GM23338 (cell line): Measurements from ENCODE around the gene PRR33.

Experiments
- CTCF ChIP-seq, 2 experiments: fragments of 200-600 bp in 1 of 2; sonication (generic) in 1 of 2; conservative IDR thresholded peaks; 2 replicates each; pipeline versions ENCODE4 v1.5.1 to v1.6.1; 2016 to 2017; ENCODE audit warnings: antibody characterized with exemption in 2 of 2, low read depth in 2 of 2, mild to moderate bottlenecking in 2 of 2, moderate library complexity in 1 of 2
- ETS1 ChIP-seq: IDR thresholded peaks from 2 replicates; pipeline ENCODE4 v1.6.1; 2016; ENCODE audit warnings: antibody characterized with exemption
- EZH2phosphoT487 ChIP-seq: fragments of 200-600 bp; sonication (generic); IDR thresholded peaks from one replicate; pipeline ENCODE4 v1.8.1; 2018; ENCODE audit warnings: antibody characterized with exemption; ENCODE audit not compliant: unreplicated experiment
- JUNB ChIP-seq: IDR thresholded peaks from one replicate; pipeline ENCODE4 v1.6.1; 2016; ENCODE audit warnings: antibody characterized with exemption; ENCODE audit not compliant: unreplicated experiment

GRCh38 chr11:1926156-1927025 is 34.7 kb upstream of the PRR33 start:
- TF ChIP-seq JUNB (no peak), CTCF (conservative IDR thresholded peaks at IDR 0.05; ENCODE audit: low read depth in 2 of 2) (no peak), EZH2phosphoT487 (no peak), ETS1 (no peak)
